Measurements from ENCODE around the gene FZD1. TPM values are rescaled to one million over a fixed set of nuclear protein-coding genes. Genes with fewer than 3 reads are reported as not detected.

Gene FZD1
- total RNA-seq, 1 experiment from 2014 or later, result 0.61 TPM

DNA sequence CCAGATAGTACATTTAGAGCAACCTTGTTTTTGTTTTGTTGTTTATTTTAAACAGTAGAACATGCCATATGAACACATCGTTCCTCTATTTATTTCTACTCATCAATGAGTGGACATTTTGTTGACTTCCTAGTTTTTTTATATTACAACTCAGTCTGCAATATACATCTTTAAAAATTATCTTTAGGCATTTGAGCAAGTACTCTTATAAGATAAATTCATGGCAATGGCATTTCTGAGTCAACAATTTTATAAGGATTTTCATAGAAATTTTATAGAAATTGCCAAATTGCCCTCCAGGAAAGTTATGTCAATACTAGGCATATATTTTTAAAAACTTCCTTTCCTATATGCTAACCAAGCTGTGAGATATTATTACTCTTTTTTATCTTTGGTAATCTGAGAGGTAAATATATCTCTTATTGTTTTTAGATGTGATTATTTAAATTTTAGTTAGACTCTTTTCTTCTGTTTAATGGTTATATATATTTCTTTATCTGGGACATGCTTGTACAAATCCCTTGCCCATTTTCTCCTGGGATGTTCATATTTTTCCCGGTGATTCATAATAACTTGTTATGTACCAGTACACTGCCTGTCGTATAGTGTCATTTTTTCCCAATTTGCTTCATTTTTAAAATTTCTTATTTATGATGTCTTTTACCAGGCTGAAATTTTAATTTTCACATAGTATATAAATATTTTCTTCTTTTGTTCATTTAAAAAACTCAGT lies 50.5 kb downstream of the FZD1 start:
- H3K27me3 Mint-ChIP-seq (ENCODE audit: low read depth), result peaks cover 3% of the 10 kb centered on the region; the same call in 1 of the 2 replicates
- WGBS (ENCODE audit: extremely low coverage, insufficient read length, low lambda C conversion rate), result no CpG with 5 or more reads among the region's 3 CpGs
- Histone ChIP-seq H3K18ac (ENCODE audit: insufficient read length, low read depth, low read length) (no peak overlapping the region), H4K5ac (ENCODE audit: insufficient read length, low read depth, low read length) (no peak overlapping the region), H3T11ph (ENCODE audit: low read length) (no peak overlapping the region), H3K4ac (ENCODE audit: low read depth, low read length) (no peak overlapping the region), H2AK5ac (ENCODE audit: insufficient read length, low read length) (no peak overlapping the region), H3K4me1 (ENCODE audit: insufficient read depth, low read length) (no peaks in the 10 kb centered on the region), H3K14ac (ENCODE audit: insufficient read depth, low read length) (no peak overlapping the region), H2BK15ac (ENCODE audit: low read depth, low read length) (no peak overlapping the region), H3K23ac (ENCODE audit: insufficient read length, low read depth, low read length) (no peak overlapping the region), H3K4me2 (ENCODE audit: insufficient read depth, insufficient read length, low read length) (no peak overlapping the region), H2BK12ac (ENCODE audit: insufficient read length, low read depth, low read length) (no peak overlapping the region), H3K9ac (ENCODE audit: extremely low read depth, insufficient read length, low read length) (no peak overlapping the region), H3K79me2 (ENCODE audit: insufficient read depth, low read length) (no peaks in the 10 kb centered on the region), H4K91ac (ENCODE audit: insufficient read length, low read depth, low read length) (no peak overlapping the region), H2AFZ (ENCODE audit: low read length) (no peak overlapping the region), H3K27me3 (ENCODE audit: insufficient read depth, low read length) (no peaks in the 10 kb centered on the region), H3K23me2 (ENCODE audit: insufficient read length, low read depth, low read length, poor library complexity, severe bottlenecking) (no peaks in the 10 kb centered on the region), H4K20me1 (ENCODE audit: control insufficient read depth, insufficient read depth, insufficient read length) (no peaks in the 10 kb centered on the region), H2BK120ac (ENCODE audit: low read depth, low read length, poor library complexity, severe bottlenecking) (no peak overlapping the region), H2BK5ac (ENCODE audit: insufficient read length, low read length) (no peak overlapping the region), H3K56ac (ENCODE audit: insufficient read length, low read depth, low read length) (no peak overlapping the region), H3K9me3 (ENCODE audit: control insufficient read depth, low read depth, low read length) (no peaks in the 10 kb centered on the region), H4K8ac (replicated peaks; ENCODE audit: insufficient read length, low read depth, low read length) (no peak overlapping the region), H3K27ac (ENCODE audit: insufficient read length, low read depth, low read length) (no peak overlapping the region), H3K79me1 (ENCODE audit: insufficient read depth, low read depth, low read length, poor library complexity, severe bottlenecking) (no peaks in the 10 kb centered on the region), H2BK20ac (ENCODE audit: low read depth, low read length, poor library complexity, severe bottlenecking) (no peak overlapping the region)
- peaks cover 0 to 4% of the 10 kb centered on the region in 2 experiments; a peak in 2 of 4 replicates for H3K4me1 Mint-ChIP-seq
- H3K4me3 Mint-ChIP-seq, result no peak overlapping the region
- no peaks in the 10 kb centered on the region for H3K9me3 Mint-ChIP-seq
- no peak for DNase-seq
- no peaks in the 10 kb centered on the region for H3K36me3 Mint-ChIP-seq (ENCODE audit: insufficient read depth in 1 of 3, low read depth in 3 of 3)
- no peak overlapping the region for H3K27ac Mint-ChIP-seq
- TF ChIP-seq CTCF (conservative IDR thresholded peaks at IDR 0.05), result no peak
